Stomach smooth muscle (tissue), 2 donors: Measurements from ENCODE around the gene CDCA8.
A peak's percentile ranks its signal among the peaks of the same experiment; 100 is the strongest.

ENCODE experiments used
- H3K27ac ChIP-seq: one replicate; pipeline ENCODE4 v1.7.0; 2013; ENCODE audit warnings: mild to moderate bottlenecking, low read length, inconsistent platforms
- H3K27me3 ChIP-seq, 2 donors: one replicate each; pipeline ENCODE4 v1.7.0; 2013; ENCODE audit warnings: low read length in 2 of 2; ENCODE audit not compliant: insufficient read depth in 2 of 2, control insufficient read depth in 1 of 2
- H3K36me3 ChIP-seq, 2 donors: one replicate each; pipeline ENCODE4 v1.7.0; 2013; ENCODE audit warnings: low read length in 2 of 2; ENCODE audit not compliant: control insufficient read depth in 2 of 2, insufficient read depth in 2 of 2
- H3K4me1 ChIP-seq: one replicate; pipeline ENCODE4 v1.7.0; 2013; ENCODE audit warnings: low read length; ENCODE audit not compliant: control insufficient read depth, insufficient read depth
- H3K4me3 ChIP-seq, 2 donors: one replicate each; pipeline ENCODE4 v1.7.0; 2013; ENCODE audit warnings: low read length in 2 of 2
- H3K9ac ChIP-seq, 2 donors: one replicate each; pipeline ENCODE4 v1.7.0; 2013; ENCODE audit warnings: low read length in 2 of 2, mild to moderate bottlenecking in 1 of 2
- H3K9me3 ChIP-seq, 2 donors: one replicate each; pipeline ENCODE4 v1.7.0; 2013; ENCODE audit warnings: low read length in 2 of 2; ENCODE audit not compliant: control insufficient read depth in 2 of 2
- donor health status: healthy.
- donor health status: Pancreatic carcinoma.

The CDCA8 gene

GRCh38 chr1:37692078-37692833 is at the start of gene CDCA8:
Gene CDCA8, plus strand, starts transcription at chr1:37692516. Its CDS starts 175 bp downstream, at chr1:37692691.
- Histone ChIP-seq H3K4me1 (peaks cover 28% of the 10 kb centered on the region), H3K4me3 (peak within 1 kb of the TSS; percentile 93 to 95), H3K36me3 (peaks cover 0 to 3% of the 10 kb centered on the region in 2 donors), H3K9ac (peak within 1 kb of the TSS; percentile 77 to 80), H3K27me3 (no peaks in the 10 kb centered on the region), H3K9me3 (no peaks in the 10 kb centered on the region), H3K27ac (peak within 1 kb of the TSS; percentile 62)

- no peaks in the 10 kb centered on the region for H3K36me3 ChIP-seq
- H3K4me3 ChIP-seq = no peak overlapping the region
- peaks cover 0 to 7% of the 10 kb centered on the region in 2 donors for H3K27me3 ChIP-seq
- no peak overlapping the region for H3K27ac ChIP-seq
- H3K9me3 ChIP-seq = peaks cover 0 to 5% of the 10 kb centered on the region in 2 donors
- no peak overlapping the region for H3K9ac ChIP-seq
- H3K4me1 ChIP-seq = no peaks in the 10 kb centered on the region
Observed at GRCh38 chr1:37647281-37647680, 45.0 kb upstream of the CDCA8 start.

GRCh38 chr1:37650173-37650572 is 42.1 kb upstream of the CDCA8 start:
- peaks cover 0 to 3% of the 10 kb centered on the region in 2 donors for H3K27me3 ChIP-seq
- no peak overlapping the region for H3K4me3 ChIP-seq

GRCh38 chr1:37650721-37651120 is 41.6 kb upstream of the CDCA8 start:
- no peak overlapping the region for H3K9ac ChIP-seq

More at GRCh38 chr1:37650173-37650572, 42.1 kb upstream of the CDCA8 start:
- Histone ChIP-seq H3K27ac (no peak overlapping the region), H3K36me3 (no peaks in the 10 kb centered on the region), H3K9ac (no peak overlapping the region), H3K4me1 (no peaks in the 10 kb centered on the region), H3K9me3 (no peaks in the 10 kb centered on the region)

GRCh38 chr1:37651803-37652202 is 40.5 kb upstream of the CDCA8 start:
- Histone ChIP-seq H3K4me1 (no peaks in the 10 kb centered on the region), H3K27ac (no peak overlapping the region), H3K9me3 (no peaks in the 10 kb centered on the region), H3K36me3 (no peaks in the 10 kb centered on the region), H3K27me3 (peaks cover 0 to under 1% of the 10 kb centered on the region in 2 donors), H3K9ac (no peak overlapping the region), H3K4me3 (no peak overlapping the region)

More at GRCh38 chr1:37650721-37651120, 41.6 kb upstream of the CDCA8 start:
- Histone ChIP-seq H3K27me3 (peaks cover 0 to 3% of the 10 kb centered on the region in 2 donors), H3K36me3 (no peaks in the 10 kb centered on the region), H3K9me3 (no peaks in the 10 kb centered on the region), H3K4me1 (no peaks in the 10 kb centered on the region), H3K4me3 (no peak overlapping the region), H3K27ac (no peak overlapping the region)

GRCh38 chr1:37652976-37653375 is 39.3 kb upstream of the CDCA8 start:
- no peak overlapping the region for H3K27ac ChIP-seq
- H3K9ac ChIP-seq = no peak overlapping the region
- H3K4me3 ChIP-seq = no peak overlapping the region
- no peaks in the 10 kb centered on the region for H3K36me3 ChIP-seq
- H3K9me3 ChIP-seq = no peaks in the 10 kb centered on the region
- H3K27me3 ChIP-seq = peaks cover 3% of the 10 kb centered on the region in 2 donors
- H3K4me1 ChIP-seq = no peaks in the 10 kb centered on the region

- Histone ChIP-seq H3K4me3 (no peak overlapping the region), H3K36me3 (no peaks in the 10 kb centered on the region), H3K27me3 (peaks cover 3% of the 10 kb centered on the region in 2 donors), H3K9me3 (no peaks in the 10 kb centered on the region), H3K4me1 (no peaks in the 10 kb centered on the region), H3K27ac (no peak overlapping the region), H3K9ac (no peak overlapping the region)
Observed at GRCh38 chr1:37653906-37654305, 38.4 kb upstream of the CDCA8 start.

- H3K27ac ChIP-seq = no peak overlapping the region
- H3K9ac ChIP-seq = no peak overlapping the region
- H3K9me3 ChIP-seq = no peaks in the 10 kb centered on the region
- H3K4me1 ChIP-seq = no peaks in the 10 kb centered on the region
- peaks cover 3% of the 10 kb centered on the region in 2 donors for H3K27me3 ChIP-seq
- no peak overlapping the region for H3K4me3 ChIP-seq
- no peaks in the 10 kb centered on the region for H3K36me3 ChIP-seq
Observed at GRCh38 chr1:37655274-37655673, 37.0 kb upstream of the CDCA8 start.

GRCh38 chr1:37656026-37656425 is 36.3 kb upstream of the CDCA8 start:
- H3K4me1 ChIP-seq = no peaks in the 10 kb centered on the region
- no peak overlapping the region for H3K27ac ChIP-seq
- H3K27me3 ChIP-seq = peaks cover 3% of the 10 kb centered on the region in 2 donors

GRCh38 chr1:37656881-37657280 is 35.4 kb upstream of the CDCA8 start:
- H3K4me3 ChIP-seq = no peak overlapping the region
- no peaks in the 10 kb centered on the region for H3K4me1 ChIP-seq
- H3K36me3 ChIP-seq = no peaks in the 10 kb centered on the region
- H3K27ac ChIP-seq = no peak overlapping the region
- H3K9ac ChIP-seq = no peak overlapping the region
- H3K9me3 ChIP-seq = no peaks in the 10 kb centered on the region
- H3K27me3 ChIP-seq = peaks cover 3 to 6% of the 10 kb centered on the region in 2 donors

More at GRCh38 chr1:37656026-37656425, 36.3 kb upstream of the CDCA8 start:
- Histone ChIP-seq H3K4me3 (no peak overlapping the region), H3K36me3 (no peaks in the 10 kb centered on the region), H3K9ac (no peak overlapping the region), H3K9me3 (no peaks in the 10 kb centered on the region)
